ENCODE measurements around the gene RTN4IP1. TPM values are rescaled to one million over a fixed set of nuclear protein-coding genes. Genes with fewer than 3 reads are reported as not detected.

Gene RTN4IP1
- total and polyA plus RNA-seq, 8 donors = 1.5 to 3.7 (median 2.1) TPM

GRCh38 chr6:106670236-106670635, 40.9 kb upstream of the RTN4IP1 start:
- 93 to 95% methylated on average over 6 of the region's 6 CpGs for WGBS, 2 donors
- no peaks in the 10 kb centered on the region for H3K4me1 ChIP-seq
- H3K4me3 ChIP-seq = no peak overlapping the region
- H3K36me3 ChIP-seq = peaks cover 0 to 8% (median 0%) of the 10 kb centered on the region in 3 donors
- no peak overlapping the region for H3K27ac ChIP-seq
- FAIRE-seq (no peak), ATAC-seq (no peak), DNase-seq (no peak)
- no peak for TF ChIP-seq CTCF (IDR thresholded peaks at IDR 0.05)
- intact Hi-C loops (cut with DNase I) = no loop called here
- H3K9me3 ChIP-seq = no peaks in the 10 kb centered on the region
- H3K27me3 ChIP-seq = no peaks in the 10 kb centered on the region

GRCh38 chr6:106667022-106667402, 37.7 kb upstream of the RTN4IP1 start:
- Histone ChIP-seq H3K9me3 (no peaks in the 10 kb centered on the region), H3K36me3 (peaks cover 0 to 17% (median 4%) of the 10 kb centered on the region in 3 donors), H3K27ac (no peak overlapping the region), H3K27me3 (no peaks in the 10 kb centered on the region), H3K4me1 (no peaks in the 10 kb centered on the region), H3K4me3 (no peak overlapping the region)
- 96 to 97% methylated on average over 4 of the region's 4 CpGs for WGBS, 2 donors
- no peak for ATAC-seq
- DNase-seq = no peak
- no peak for TF ChIP-seq CTCF (IDR thresholded peaks at IDR 0.05)
- intact Hi-C loops (cut with DNase I) = no loop called here
- FAIRE-seq = no peak

GRCh38 chr6:106666282-106667021, 37.2 kb upstream of the RTN4IP1 start:
- peaks cover 0 to 17% (median 4%) of the 10 kb centered on the region in 3 donors for H3K36me3 ChIP-seq
- H3K4me1 ChIP-seq = no peaks in the 10 kb centered on the region
- no peaks in the 10 kb centered on the region for H3K9me3 ChIP-seq
- no peak for ATAC-seq
- DNase-seq = no peak
- no peaks in the 10 kb centered on the region for H3K27me3 ChIP-seq
- intact Hi-C loops (cut with DNase I) = no loop called here
- no peak for TF ChIP-seq CTCF (IDR thresholded peaks at IDR 0.05)
- no peak for FAIRE-seq
- no peak overlapping the region for H3K4me3 ChIP-seq
- 92 to 93% methylated on average over 6 of the region's 6 CpGs for WGBS, 2 donors
- H3K27ac ChIP-seq = no peak overlapping the region

GRCh38 chr6:106662458-106662857, 33.2 kb upstream of the RTN4IP1 start:
- ATAC-seq (no peak), FAIRE-seq (no peak), DNase-seq (no peak)
- Histone ChIP-seq H3K4me1 (no peaks in the 10 kb centered on the region), H3K27me3 (no peaks in the 10 kb centered on the region), H3K4me3 (no peak overlapping the region), H3K27ac (no peak overlapping the region), H3K36me3 (peaks cover 0 to 22% (median 4%) of the 10 kb centered on the region in 3 donors), H3K9me3 (no peaks in the 10 kb centered on the region)
- no peak for TF ChIP-seq CTCF (IDR thresholded peaks at IDR 0.05)
- intact Hi-C loops (cut with DNase I) = no loop called here
- 92 to 100% methylated on average over 2 of the region's 2 CpGs for WGBS, 2 donors

- no peak overlapping the region for H3K27ac ChIP-seq
- ATAC-seq (no peak), FAIRE-seq (no peak), DNase-seq (no peak)
- intact Hi-C loops (cut with DNase I) = no loop called here
- no peaks in the 10 kb centered on the region for H3K4me1 ChIP-seq
- WGBS, 2 donors = 98 to 100% methylated on average over 2 of the region's 2 CpGs
- no peaks in the 10 kb centered on the region for H3K27me3 ChIP-seq
- H3K36me3 ChIP-seq = peaks cover 0 to 18% (median 9%) of the 10 kb centered on the region in 3 donors
- no peak overlapping the region for H3K4me3 ChIP-seq
- no peaks in the 10 kb centered on the region for H3K9me3 ChIP-seq
- no peak for TF ChIP-seq CTCF (IDR thresholded peaks at IDR 0.05)
Observed at GRCh38 chr6:106659859-106660258, 30.6 kb upstream of the RTN4IP1 start.

All from pancreas (tissue), 10 donors.